Measurements from ENCODE around the gene RALGPS2.
"Not testable (repeated sequence)": the region's sequence is repeated elsewhere in the genome, so short reads cannot be mapped to it uniquely, and the experiment has no call there.

RALGPS2 gene

GRCh38 chr1:178846306-178846705 is 121.3 kb downstream of the RALGPS2 start:
- TF ChIP-seq CTCF (IDR thresholded peaks at IDR 0.05; ENCODE audit: insufficient read depth, low read length, poor library complexity, severe bottlenecking) (no peak), EZH2phosphoT487 (conservative IDR thresholded peaks at IDR 0.05; ENCODE audit: low read length) (no peak)
- H3K27ac ChIP-seq (ENCODE audit: low read depth, low read length), result no peak overlapping the region
- H3K79me2 ChIP-seq (ENCODE audit: insufficient read depth, low read length), result no peaks in the 10 kb centered on the region
- H3K9ac ChIP-seq (ENCODE audit: low read length), result no peak overlapping the region
- no peaks in the 10 kb centered on the region for H3K9me3 ChIP-seq (ENCODE audit: insufficient read depth, low read length)
- peaks cover 4% of the 10 kb centered on the region; the same call in 1 of the 2 replicates for H4K20me1 ChIP-seq (ENCODE audit: low read depth, low read length)
- H3K9me2 ChIP-seq (replicated peaks; ENCODE audit: insufficient read depth, low read length), result no peaks in the 10 kb centered on the region
- no peak overlapping the region for H3K4me2 ChIP-seq (ENCODE audit: low read depth, low read length, poor library complexity, severe bottlenecking)
- no peak overlapping the region for H3K4me3 ChIP-seq (ENCODE audit: insufficient read depth, low read length, poor library complexity, severe bottlenecking)
- H3F3A ChIP-seq (ENCODE audit: insufficient read depth), result peaks cover 16% of the 10 kb centered on the region; the same call in 1 of the 2 replicates
- no peaks in the 10 kb centered on the region for H3K27me3 ChIP-seq (ENCODE audit: low read length)
- H2AFZ ChIP-seq (ENCODE audit: low read depth, low read length, severe bottlenecking), result no peak overlapping the region
- H3K36me3 ChIP-seq (ENCODE audit: low read length), result peaks cover 12% of the 10 kb centered on the region; the same call in 1 of the 2 replicates

GRCh38 chr1:178847396-178847849 is 122.4 kb downstream of the RALGPS2 start:
- Histone ChIP-seq H3K9me3 (ENCODE audit: insufficient read depth, low read length) (no peaks in the 10 kb centered on the region), H3K9ac (ENCODE audit: low read length) (no peak overlapping the region), H3K79me2 (ENCODE audit: insufficient read depth, low read length) (no peaks in the 10 kb centered on the region), H4K20me1 (ENCODE audit: low read depth, low read length) (peaks cover 4% of the 10 kb centered on the region; the same call in 1 of the 2 replicates), H2AFZ (ENCODE audit: low read depth, low read length, severe bottlenecking) (no peak overlapping the region), H3K4me2 (ENCODE audit: low read depth, low read length, poor library complexity, severe bottlenecking) (no peak overlapping the region), H3F3A (ENCODE audit: insufficient read depth) (peaks cover 16% of the 10 kb centered on the region; the same call in 1 of the 2 replicates), H3K36me3 (ENCODE audit: low read length) (peaks cover 12% of the 10 kb centered on the region; the same call in 1 of the 2 replicates), H3K4me3 (ENCODE audit: insufficient read depth, low read length, poor library complexity, severe bottlenecking) (no peak overlapping the region), H3K27ac (ENCODE audit: low read depth, low read length) (no peak overlapping the region), H3K9me2 (replicated peaks; ENCODE audit: insufficient read depth, low read length) (no peaks in the 10 kb centered on the region), H3K27me3 (ENCODE audit: low read length) (no peaks in the 10 kb centered on the region)
- TF ChIP-seq EZH2phosphoT487 (conservative IDR thresholded peaks at IDR 0.05; ENCODE audit: low read length), result no peak
- no peak for TF ChIP-seq CTCF (IDR thresholded peaks at IDR 0.05; ENCODE audit: insufficient read depth, low read length, poor library complexity, severe bottlenecking)

- H3K9ac ChIP-seq (ENCODE audit: low read length); H3K9me3 ChIP-seq (ENCODE audit: insufficient read depth, low read length); H2AFZ ChIP-seq (ENCODE audit: low read depth, low read length, severe bottlenecking); H4K20me1 ChIP-seq (ENCODE audit: low read depth, low read length); H3K4me3 ChIP-seq (ENCODE audit: insufficient read depth, low read length, poor library complexity, severe bottlenecking); H3K4me2 ChIP-seq (ENCODE audit: low read depth, low read length, poor library complexity, severe bottlenecking); H3K27me3 ChIP-seq (ENCODE audit: low read length); H3K9me2 ChIP-seq (replicated peaks; ENCODE audit: insufficient read depth, low read length); H3K79me2 ChIP-seq (ENCODE audit: insufficient read depth, low read length); H3K27ac ChIP-seq (ENCODE audit: low read depth, low read length): not testable (repeated sequence)
- H3F3A ChIP-seq (ENCODE audit: insufficient read depth), result peaks cover 16% of the 10 kb centered on the region; the same call in 1 of the 2 replicates
- H3K36me3 ChIP-seq (ENCODE audit: low read length), result peaks cover 16% of the 10 kb centered on the region
Measured at GRCh38 chr1:178847919-178848318, 122.9 kb downstream of the RALGPS2 start.

GRCh38 chr1:178849918-178850317 is 124.9 kb downstream of the RALGPS2 start:
- Histone ChIP-seq H3K9me2 (replicated peaks; ENCODE audit: insufficient read depth, low read length) (no peaks in the 10 kb centered on the region), H3K27me3 (ENCODE audit: low read length) (no peaks in the 10 kb centered on the region), H3K27ac (ENCODE audit: low read depth, low read length) (no peak overlapping the region), H2AFZ (ENCODE audit: low read depth, low read length, severe bottlenecking) (no peak overlapping the region), H3K36me3 (ENCODE audit: low read length) (peaks cover 22% of the 10 kb centered on the region), H3K9me3 (ENCODE audit: insufficient read depth, low read length) (no peaks in the 10 kb centered on the region), H3K79me2 (ENCODE audit: insufficient read depth, low read length) (no peaks in the 10 kb centered on the region), H4K20me1 (ENCODE audit: low read depth, low read length) (peaks cover 4% of the 10 kb centered on the region; the same call in 1 of the 2 replicates), H3K4me2 (ENCODE audit: low read depth, low read length, poor library complexity, severe bottlenecking) (no peak overlapping the region), H3K9ac (ENCODE audit: low read length) (no peak overlapping the region), H3K4me3 (ENCODE audit: insufficient read depth, low read length, poor library complexity, severe bottlenecking) (no peak overlapping the region), H3F3A (ENCODE audit: insufficient read depth) (0 out of 2 replicates have a peak, but pooled peaks cover 8% of the 10 kb centered on the region)
- TF ChIP-seq CTCF (IDR thresholded peaks at IDR 0.05; ENCODE audit: insufficient read depth, low read length, poor library complexity, severe bottlenecking), result no peak
- TF ChIP-seq EZH2phosphoT487 (conservative IDR thresholded peaks at IDR 0.05; ENCODE audit: low read length), result no peak

All from SU-DHL-6 (cell line).